ENCODE measurements around the gene CSRNP3.

The CSRNP3 gene

GRCh38 chr2:165435611-165436010, 33.9 kb upstream of the CSRNP3 start:
- DNase-seq (ENCODE audit: insufficient read length, low spot score) (no peak), FAIRE-seq (no peak)
- TF ChIP-seq POLR2A (IDR thresholded peaks at IDR 0.05; ENCODE audit: low read depth, low read length) (no peak), POU2F2 (IDR thresholded peaks at IDR 0.05; ENCODE audit: low read depth, low read length) (no peak), SPI1 (IDR thresholded peaks at IDR 0.05; ENCODE audit: low read depth, low read length) (no peak), PAX5 (IDR thresholded peaks at IDR 0.05; ENCODE audit: insufficient read depth, low read length, severe bottlenecking) (no peak), POLR2AphosphoS5 (IDR thresholded peaks at IDR 0.05; ENCODE audit: low read depth, low read length) (no peak), TAF1 (IDR thresholded peaks at IDR 0.05; ENCODE audit: low read depth, low read length) (no peak)

DNA sequence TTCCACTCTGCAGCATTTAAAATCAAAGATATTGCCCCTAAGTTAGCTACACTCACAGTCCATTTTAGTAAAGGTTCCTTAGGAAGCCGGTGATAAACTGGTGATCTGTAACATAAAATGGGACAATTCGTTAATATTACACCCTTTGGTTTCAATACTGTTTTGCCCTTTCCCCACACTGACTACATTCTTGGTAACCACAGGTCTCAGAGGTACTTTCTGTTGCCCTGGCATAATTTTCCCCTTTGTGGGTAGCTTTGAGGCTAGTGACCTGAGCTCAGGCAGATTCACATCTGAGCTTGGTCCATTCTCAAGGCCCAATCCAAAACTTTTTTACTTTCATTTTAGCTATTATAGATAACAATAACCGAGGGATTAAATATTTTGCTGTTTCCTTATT, 32.9 kb upstream of the CSRNP3 start:
- DNase-seq (ENCODE audit: insufficient read length, low spot score): no peak
- no peak for TF ChIP-seq SPI1 (IDR thresholded peaks at IDR 0.05; ENCODE audit: low read depth, low read length)
- TF ChIP-seq POLR2AphosphoS5 (IDR thresholded peaks at IDR 0.05; ENCODE audit: low read depth, low read length): no peak
- no peak for TF ChIP-seq POU2F2 (IDR thresholded peaks at IDR 0.05; ENCODE audit: low read depth, low read length)
- no peak for TF ChIP-seq POLR2A (IDR thresholded peaks at IDR 0.05; ENCODE audit: low read depth, low read length)
- TF ChIP-seq TAF1 (IDR thresholded peaks at IDR 0.05; ENCODE audit: low read depth, low read length): no peak
- TF ChIP-seq PAX5 (IDR thresholded peaks at IDR 0.05; ENCODE audit: insufficient read depth, low read length, severe bottlenecking): no peak
- no peak for FAIRE-seq

- no peak for DNase-seq (ENCODE audit: insufficient read length, low spot score)
- no peak for TF ChIP-seq POLR2AphosphoS5 (IDR thresholded peaks at IDR 0.05; ENCODE audit: low read depth, low read length)
- TF ChIP-seq SPI1 (IDR thresholded peaks at IDR 0.05; ENCODE audit: low read depth, low read length): no peak
- no peak for TF ChIP-seq TAF1 (IDR thresholded peaks at IDR 0.05; ENCODE audit: low read depth, low read length)
- no peak for TF ChIP-seq POU2F2 (IDR thresholded peaks at IDR 0.05; ENCODE audit: low read depth, low read length)
- no peak for TF ChIP-seq PAX5 (IDR thresholded peaks at IDR 0.05; ENCODE audit: insufficient read depth, low read length, severe bottlenecking)
- TF ChIP-seq POLR2A (IDR thresholded peaks at IDR 0.05; ENCODE audit: low read depth, low read length): no peak
These were observed 29.1 kb upstream of the CSRNP3 start for GRCh38 chr2:165440367-165440766.

DNA sequence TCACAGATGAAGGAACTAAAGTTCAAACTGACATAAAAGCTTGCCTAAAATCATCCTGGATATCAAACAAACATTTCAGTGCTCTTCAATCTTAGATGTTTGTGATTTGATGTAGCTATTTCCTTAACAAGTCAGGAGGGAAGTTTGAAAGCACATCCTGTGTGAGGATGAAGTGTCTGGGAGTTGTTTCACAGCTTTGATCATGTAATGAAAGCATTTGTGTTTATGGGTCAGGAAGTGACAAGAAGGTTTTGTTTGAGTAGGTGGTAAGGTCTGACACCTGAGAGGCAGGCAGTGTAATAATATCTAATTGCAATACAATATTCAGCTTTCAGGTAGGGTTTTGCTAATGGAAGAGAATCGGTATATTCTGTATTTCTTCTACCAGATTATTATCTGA, 26.0 kb upstream of the CSRNP3 start:
- no peak for TF ChIP-seq TAF1 (IDR thresholded peaks at IDR 0.05; ENCODE audit: low read depth, low read length)
- no peak for TF ChIP-seq PAX5 (IDR thresholded peaks at IDR 0.05; ENCODE audit: insufficient read depth, low read length, severe bottlenecking)
- no peak for TF ChIP-seq POLR2AphosphoS5 (IDR thresholded peaks at IDR 0.05; ENCODE audit: low read depth, low read length)
- no peak for TF ChIP-seq SPI1 (IDR thresholded peaks at IDR 0.05; ENCODE audit: low read depth, low read length)
- no peak for TF ChIP-seq POLR2A (IDR thresholded peaks at IDR 0.05; ENCODE audit: low read depth, low read length)
- no peak for TF ChIP-seq POU2F2 (IDR thresholded peaks at IDR 0.05; ENCODE audit: low read depth, low read length)
- no peak for DNase-seq (ENCODE audit: insufficient read length, low spot score)
- no peak for FAIRE-seq

More at GRCh38 chr2:165440367-165440766, 29.1 kb upstream of the CSRNP3 start:
- no peak for FAIRE-seq

- DNase-seq (ENCODE audit: insufficient read length, low spot score): no peak
- TF ChIP-seq PAX5 (IDR thresholded peaks at IDR 0.05; ENCODE audit: insufficient read depth, low read length, severe bottlenecking) (no peak), POLR2AphosphoS5 (IDR thresholded peaks at IDR 0.05; ENCODE audit: low read depth, low read length) (no peak), TAF1 (IDR thresholded peaks at IDR 0.05; ENCODE audit: low read depth, low read length) (no peak), POLR2A (IDR thresholded peaks at IDR 0.05; ENCODE audit: low read depth, low read length) (no peak), POU2F2 (IDR thresholded peaks at IDR 0.05; ENCODE audit: low read depth, low read length) (no peak), SPI1 (IDR thresholded peaks at IDR 0.05; ENCODE audit: low read depth, low read length) (no peak)
- FAIRE-seq: no peak
These were observed 21.1 kb upstream of the CSRNP3 start for GRCh38 chr2:165448406-165448805.

DNA sequence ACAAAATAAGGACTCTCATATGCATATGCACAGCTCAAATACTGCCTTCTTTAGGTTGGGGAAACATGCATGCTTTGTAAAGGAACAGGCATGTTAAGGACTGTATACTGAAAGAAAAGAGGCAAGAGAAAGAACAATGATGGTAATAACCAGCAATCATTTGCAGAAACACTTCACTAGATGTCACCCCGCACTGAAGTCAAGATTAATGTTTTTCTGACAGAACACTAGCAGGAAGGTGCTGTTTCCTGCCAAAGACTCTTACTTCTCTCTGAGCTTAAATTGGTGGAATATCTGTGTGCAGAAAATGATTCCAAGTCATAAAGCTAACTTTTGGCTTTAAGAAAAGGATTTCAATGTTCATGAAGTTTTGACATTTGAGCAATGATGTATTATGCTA, 19.3 kb upstream of the CSRNP3 start:
- FAIRE-seq (no peak), DNase-seq (ENCODE audit: insufficient read length, low spot score) (no peak)
- TF ChIP-seq POLR2AphosphoS5 (IDR thresholded peaks at IDR 0.05; ENCODE audit: low read depth, low read length) (no peak), TAF1 (IDR thresholded peaks at IDR 0.05; ENCODE audit: low read depth, low read length) (no peak), POLR2A (IDR thresholded peaks at IDR 0.05; ENCODE audit: low read depth, low read length) (no peak), POU2F2 (IDR thresholded peaks at IDR 0.05; ENCODE audit: low read depth, low read length) (no peak), SPI1 (IDR thresholded peaks at IDR 0.05; ENCODE audit: low read depth, low read length) (no peak), PAX5 (IDR thresholded peaks at IDR 0.05; ENCODE audit: insufficient read depth, low read length, severe bottlenecking) (no peak)

DNA sequence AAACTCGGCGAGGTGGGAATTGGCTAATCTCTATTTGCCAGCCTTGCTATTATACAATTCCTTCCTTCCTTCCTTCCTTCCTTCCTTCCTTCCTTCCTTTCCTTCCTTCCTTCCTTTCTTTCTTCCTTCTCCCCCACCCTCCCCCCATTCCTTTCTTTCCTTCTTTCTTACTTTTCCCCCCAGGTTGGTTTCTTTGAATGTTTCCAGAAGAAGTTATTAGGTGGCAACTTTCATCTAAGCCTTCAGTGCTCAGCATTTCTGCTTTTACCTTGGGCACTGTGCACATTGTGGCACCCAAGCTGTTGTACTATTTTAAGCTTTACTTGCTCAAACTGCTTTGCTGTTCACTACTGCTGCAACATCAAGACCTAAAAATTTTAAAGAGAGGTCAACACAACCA, 17.2 kb upstream of the CSRNP3 start:
- no peak for DNase-seq (ENCODE audit: insufficient read length, low spot score)
- FAIRE-seq: no peak
- TF ChIP-seq POLR2AphosphoS5 (IDR thresholded peaks at IDR 0.05; ENCODE audit: low read depth, low read length) (no peak), PAX5 (IDR thresholded peaks at IDR 0.05; ENCODE audit: insufficient read depth, low read length, severe bottlenecking) (no peak), POLR2A (IDR thresholded peaks at IDR 0.05; ENCODE audit: low read depth, low read length) (no peak), TAF1 (IDR thresholded peaks at IDR 0.05; ENCODE audit: low read depth, low read length) (no peak), POU2F2 (IDR thresholded peaks at IDR 0.05; ENCODE audit: low read depth, low read length) (no peak), SPI1 (IDR thresholded peaks at IDR 0.05; ENCODE audit: low read depth, low read length) (no peak)

DNA sequence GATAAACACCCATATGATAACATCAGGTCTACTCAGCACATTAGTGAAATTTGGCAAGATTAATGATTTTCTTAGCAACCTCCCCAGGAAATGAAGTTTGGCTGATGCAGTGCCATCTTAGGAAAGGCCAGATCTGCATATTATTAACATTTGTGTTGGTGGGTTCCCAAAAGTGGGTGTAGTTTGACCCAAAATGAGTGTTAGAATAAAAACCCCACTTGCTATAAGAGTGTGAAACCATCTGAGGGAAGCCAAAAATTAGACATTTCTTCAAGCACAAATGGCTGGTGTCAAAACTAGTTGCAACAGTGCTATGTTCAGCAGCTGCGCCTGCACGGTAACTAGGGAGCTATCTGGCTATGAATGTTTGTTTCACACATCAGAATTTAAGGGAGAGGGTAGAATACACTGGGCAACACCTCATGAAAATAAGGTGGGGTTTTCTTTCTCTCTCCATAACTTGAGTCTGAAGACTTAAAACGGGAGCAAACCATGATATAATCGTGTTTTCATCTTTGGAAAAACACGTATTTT, 15.9 kb upstream of the CSRNP3 start:
- DNase-seq (ENCODE audit: insufficient read length, low spot score): no peak
- FAIRE-seq: no peak
- no peak for TF ChIP-seq SPI1 (IDR thresholded peaks at IDR 0.05; ENCODE audit: low read depth, low read length)
- no peak for TF ChIP-seq POU2F2 (IDR thresholded peaks at IDR 0.05; ENCODE audit: low read depth, low read length)
- no peak for TF ChIP-seq PAX5 (IDR thresholded peaks at IDR 0.05; ENCODE audit: insufficient read depth, low read length, severe bottlenecking)
- TF ChIP-seq TAF1 (IDR thresholded peaks at IDR 0.05; ENCODE audit: low read depth, low read length): no peak
- TF ChIP-seq POLR2A (IDR thresholded peaks at IDR 0.05; ENCODE audit: low read depth, low read length): no peak
- TF ChIP-seq POLR2AphosphoS5 (IDR thresholded peaks at IDR 0.05; ENCODE audit: low read depth, low read length): no peak

GRCh38 chr2:165454905-165455304, 14.6 kb upstream of the CSRNP3 start:
- no peak for FAIRE-seq
- no peak for TF ChIP-seq POLR2AphosphoS5 (IDR thresholded peaks at IDR 0.05; ENCODE audit: low read depth, low read length)
- no peak for TF ChIP-seq TAF1 (IDR thresholded peaks at IDR 0.05; ENCODE audit: low read depth, low read length)
- TF ChIP-seq SPI1 (IDR thresholded peaks at IDR 0.05; ENCODE audit: low read depth, low read length): no peak
- TF ChIP-seq POLR2A (IDR thresholded peaks at IDR 0.05; ENCODE audit: low read depth, low read length): no peak
- no peak for TF ChIP-seq POU2F2 (IDR thresholded peaks at IDR 0.05; ENCODE audit: low read depth, low read length)
- no peak for TF ChIP-seq PAX5 (IDR thresholded peaks at IDR 0.05; ENCODE audit: insufficient read depth, low read length, severe bottlenecking)

DNA sequence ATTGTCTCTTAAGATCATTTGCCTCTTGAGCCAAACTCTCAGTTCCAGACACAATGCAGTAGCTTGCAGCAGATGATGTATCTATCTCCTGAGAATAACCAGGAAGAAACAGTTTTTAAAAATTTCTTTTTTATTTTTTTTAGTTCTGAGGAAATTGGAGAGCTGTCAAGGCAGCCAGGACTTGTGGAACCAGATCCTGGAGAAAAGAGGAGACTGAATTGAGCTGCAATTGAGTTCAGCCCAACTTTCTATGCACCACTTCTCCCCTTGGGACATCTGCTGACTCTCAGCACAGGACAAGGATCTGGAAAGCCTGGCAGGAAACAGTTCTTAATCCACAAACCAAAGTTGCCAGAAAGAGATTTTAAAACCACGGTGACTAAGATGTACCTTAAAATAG, 13.5 kb upstream of the CSRNP3 start:
- no peak for TF ChIP-seq POLR2AphosphoS5 (IDR thresholded peaks at IDR 0.05; ENCODE audit: low read depth, low read length)
- TF ChIP-seq POU2F2 (IDR thresholded peaks at IDR 0.05; ENCODE audit: low read depth, low read length): no peak
- TF ChIP-seq PAX5 (IDR thresholded peaks at IDR 0.05; ENCODE audit: insufficient read depth, low read length, severe bottlenecking): no peak
- no peak for TF ChIP-seq POLR2A (IDR thresholded peaks at IDR 0.05; ENCODE audit: low read depth, low read length)
- no peak for TF ChIP-seq SPI1 (IDR thresholded peaks at IDR 0.05; ENCODE audit: low read depth, low read length)
- FAIRE-seq (no peak), DNase-seq (ENCODE audit: insufficient read length, low spot score) (no peak)

More at GRCh38 chr2:165454905-165455304, 14.6 kb upstream of the CSRNP3 start:
- DNase-seq (ENCODE audit: insufficient read length, low spot score): no peak

Data from GM12891 (cell line).